Measurements from ENCODE around the gene ZNF335.
A peak's percentile ranks its signal among the peaks of the same experiment; 100 is the strongest.

ZNF335 gene

DNA sequence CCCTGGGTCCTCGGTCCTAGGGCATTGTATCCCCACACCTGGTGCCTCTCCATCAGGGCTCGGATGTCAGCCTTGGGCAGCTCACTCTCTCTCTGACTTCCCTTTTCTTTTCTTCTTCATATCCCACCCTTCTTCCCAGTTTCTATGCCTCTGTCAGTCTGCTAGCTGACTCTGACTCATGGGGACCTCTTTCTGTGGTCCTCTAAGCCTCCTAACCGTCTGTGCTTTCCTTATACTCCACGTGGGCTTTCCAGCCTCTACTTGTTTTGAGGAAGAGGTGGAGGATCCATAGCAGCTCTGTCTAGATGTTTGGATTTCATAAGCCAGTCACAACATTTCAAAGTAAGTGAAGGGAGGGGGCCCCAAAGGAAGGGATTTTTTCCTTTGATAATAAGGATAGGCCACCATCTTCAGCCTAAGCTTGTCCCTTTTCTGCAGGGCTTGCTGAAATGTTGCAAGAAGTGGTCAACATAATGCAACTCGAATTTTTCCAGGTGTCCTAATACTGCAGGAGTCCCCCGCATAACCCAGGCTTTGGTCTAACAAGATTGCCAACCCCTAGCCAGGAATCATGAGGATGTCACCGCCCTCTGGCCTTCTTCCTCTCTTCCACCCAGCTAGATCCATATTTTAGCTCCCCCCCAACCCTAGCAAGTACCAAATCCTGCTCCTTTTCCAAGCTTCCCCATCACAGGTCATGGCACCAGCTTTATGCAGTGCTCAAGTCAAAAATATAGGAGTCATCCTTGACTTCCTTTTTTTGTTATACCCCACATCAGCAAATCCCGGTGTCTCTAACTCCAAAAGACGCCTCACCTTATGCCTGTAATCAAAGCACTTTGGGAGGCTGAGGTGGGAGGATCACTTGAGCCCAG is 51.3 kb downstream of the ZNF335 start:
- TF ChIP-seq POLR2AphosphoS5 (IDR thresholded peaks at IDR 0.05; ENCODE audit: low read depth, low read length) (no peak), TAF1 (IDR thresholded peaks at IDR 0.05; ENCODE audit: borderline replicate concordance, low read depth, low read length) (no peak), POLR2A (IDR thresholded peaks at IDR 0.05; ENCODE audit: low read depth, low read length) (no peak)
- DNase-seq (ENCODE audit: insufficient read length) (no peak), FAIRE-seq (no peak)

DNA sequence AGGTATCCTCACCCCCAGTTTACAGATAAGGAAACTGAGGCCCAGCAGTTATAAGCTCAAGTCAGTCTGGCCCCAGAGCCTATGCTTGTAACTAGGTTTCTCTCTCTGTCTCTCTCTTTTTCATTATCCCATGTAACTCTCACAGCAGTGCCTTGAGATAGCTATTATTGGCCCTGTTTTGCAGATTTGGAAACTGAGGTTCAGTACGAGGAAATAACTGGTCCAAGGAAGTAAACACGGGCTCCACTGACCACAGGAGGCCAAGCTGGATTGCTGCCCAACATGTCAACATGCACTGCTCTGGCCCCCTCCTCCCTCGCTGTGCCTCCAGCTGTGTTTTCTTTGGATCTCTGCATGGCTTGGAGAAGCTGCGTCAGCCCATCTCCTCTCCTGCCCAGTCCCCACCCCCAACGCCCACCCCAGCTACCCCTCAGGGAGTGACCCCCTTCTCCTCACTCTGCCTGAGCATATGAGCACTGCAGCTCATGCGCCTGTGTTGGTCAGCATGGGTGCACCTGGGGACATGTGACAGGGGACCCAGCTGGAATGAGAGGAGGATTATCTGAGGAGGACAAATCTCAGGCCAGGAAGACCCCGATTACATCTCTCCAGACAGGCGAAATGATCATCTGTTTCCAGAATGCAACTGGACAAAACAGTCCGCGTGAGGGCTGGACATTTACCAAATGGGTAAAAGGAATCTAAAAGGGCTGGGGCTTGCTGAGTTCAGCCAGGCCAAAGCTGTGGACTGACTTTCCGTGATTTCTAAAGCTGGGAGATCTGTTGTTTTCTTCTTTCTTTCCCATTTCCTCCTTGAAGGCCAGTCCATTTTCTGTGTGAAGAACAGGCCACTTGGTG is 52.2 kb downstream of the ZNF335 start:
- no peak for DNase-seq (ENCODE audit: insufficient read length)
- TF ChIP-seq POLR2A (IDR thresholded peaks at IDR 0.05; ENCODE audit: low read depth, low read length) (no peak), POLR2AphosphoS5 (IDR thresholded peaks at IDR 0.05; ENCODE audit: low read depth, low read length) (no peak), TAF1 (IDR thresholded peaks at IDR 0.05; ENCODE audit: borderline replicate concordance, low read depth, low read length) (no peak)
- FAIRE-seq, result no peak

DNA sequence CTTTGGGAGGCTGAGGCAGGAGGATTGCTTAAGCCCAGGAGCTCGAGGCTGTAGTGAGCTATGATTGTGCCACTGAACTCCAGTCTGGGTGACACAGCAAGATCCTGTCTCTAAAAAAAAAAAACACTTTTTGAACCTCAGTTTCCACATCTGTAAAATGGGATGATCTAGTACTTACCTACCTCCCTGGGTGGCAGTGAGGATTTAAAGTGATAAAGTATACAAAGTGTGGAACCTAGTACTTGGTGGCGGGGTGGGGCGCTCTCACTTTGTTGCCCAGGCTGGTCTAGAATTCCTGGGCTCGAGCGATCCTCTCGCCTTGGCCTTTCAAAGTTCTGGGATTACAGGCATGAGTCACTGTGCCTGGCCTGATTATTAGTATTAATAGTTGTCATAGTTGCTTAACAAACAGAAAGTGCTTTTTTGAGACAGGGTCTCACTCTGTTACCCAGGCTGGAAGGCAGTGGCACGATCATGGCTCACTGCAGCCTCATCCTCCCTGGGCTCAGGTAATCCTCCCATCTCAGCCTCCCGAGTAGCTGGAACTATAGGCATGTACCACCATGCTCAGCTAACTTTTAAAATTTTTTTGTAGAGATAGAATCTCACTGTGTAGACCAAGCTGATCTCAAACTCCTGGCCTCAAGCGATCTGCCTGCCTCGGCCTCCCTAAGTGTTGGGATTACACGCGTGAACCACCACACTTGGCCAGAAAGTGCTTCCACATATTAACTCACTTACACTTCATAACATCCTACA is 53.0 kb downstream of the ZNF335 start:
- FAIRE-seq (no peak), DNase-seq (ENCODE audit: insufficient read length) (no peak)
- TF ChIP-seq POLR2AphosphoS5 (IDR thresholded peaks at IDR 0.05; ENCODE audit: low read depth, low read length), result no peak
- no peak for TF ChIP-seq POLR2A (IDR thresholded peaks at IDR 0.05; ENCODE audit: low read depth, low read length)
- TF ChIP-seq TAF1 (IDR thresholded peaks at IDR 0.05; ENCODE audit: borderline replicate concordance, low read depth, low read length), result no peak

DNA sequence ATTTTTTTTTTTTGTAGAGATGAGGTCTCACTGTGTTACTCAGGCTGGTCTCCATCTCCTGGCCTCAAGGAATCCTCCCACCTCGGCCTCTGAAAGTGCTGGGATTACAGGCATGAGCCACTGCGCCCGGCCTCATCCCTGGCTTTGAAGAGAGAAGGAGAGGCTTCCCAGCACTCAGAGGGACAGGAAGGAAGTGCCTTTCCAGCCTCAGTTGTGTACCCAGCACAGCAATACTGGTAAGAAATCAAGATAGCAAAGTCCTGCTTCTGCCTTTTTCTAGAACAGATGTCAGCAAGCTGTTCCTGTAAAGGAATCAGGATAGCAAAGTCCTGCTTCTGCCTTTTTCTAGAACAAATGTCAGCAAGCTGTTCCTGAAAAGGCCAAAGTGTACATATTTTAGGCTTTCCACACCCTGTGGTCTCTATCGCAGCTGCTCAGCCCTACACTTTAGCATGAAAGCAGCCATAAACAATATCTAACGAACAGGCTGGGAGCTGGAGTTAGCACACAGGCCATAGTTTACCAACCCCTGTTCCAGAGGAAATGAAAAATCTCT is 53.7 kb downstream of the ZNF335 start:
- TF ChIP-seq POLR2AphosphoS5 (IDR thresholded peaks at IDR 0.05; ENCODE audit: low read depth, low read length) (no peak), POLR2A (IDR thresholded peaks at IDR 0.05; ENCODE audit: low read depth, low read length) (no peak), TAF1 (IDR thresholded peaks at IDR 0.05; ENCODE audit: borderline replicate concordance, low read depth, low read length) (no peak)
- no peak for FAIRE-seq

GRCh38 chr20:45917790-45918141 is 54.2 kb downstream of the ZNF335 start:
- FAIRE-seq (no peak), DNase-seq (ENCODE audit: insufficient read length) (no peak)
- no peak for TF ChIP-seq TAF1 (IDR thresholded peaks at IDR 0.05; ENCODE audit: borderline replicate concordance, low read depth, low read length)
- TF ChIP-seq POLR2AphosphoS5 (IDR thresholded peaks at IDR 0.05; ENCODE audit: low read depth, low read length), result no peak
- TF ChIP-seq POLR2A (IDR thresholded peaks at IDR 0.05; ENCODE audit: low read depth, low read length), result no peak

More for the DNA sequence above, 53.7 kb downstream of the ZNF335 start:
- DNase-seq (ENCODE audit: insufficient read length), result no peak

GRCh38 chr20:45913116-45913515 is 58.9 kb downstream of the ZNF335 start:
- no peak for DNase-seq (ENCODE audit: insufficient read length)
- TF ChIP-seq TAF1 (IDR thresholded peaks at IDR 0.05; ENCODE audit: borderline replicate concordance, low read depth, low read length) (no peak), POLR2A (IDR thresholded peaks at IDR 0.05; ENCODE audit: low read depth, low read length) (no peak), POLR2AphosphoS5 (IDR thresholded peaks at IDR 0.05; ENCODE audit: low read depth, low read length) (no peak)
- no peak for FAIRE-seq

DNA sequence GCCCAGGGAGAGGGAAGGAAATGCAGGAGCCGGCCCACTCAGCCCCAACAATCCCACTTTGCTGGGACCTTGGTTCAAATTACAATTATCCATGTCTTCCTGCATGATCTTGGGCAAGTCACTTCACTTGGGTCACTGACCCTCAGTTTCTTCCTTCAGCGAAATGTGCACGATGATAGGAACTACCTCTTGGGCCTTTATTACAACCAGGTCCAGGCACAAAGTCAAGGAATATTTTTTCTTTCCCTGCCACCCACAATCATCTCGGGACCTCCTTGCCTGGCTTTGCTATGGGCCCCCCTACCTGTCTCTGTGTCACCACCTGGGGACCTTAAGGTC is 59.7 kb downstream of the ZNF335 start:
- TF ChIP-seq POLR2A (IDR thresholded peaks at IDR 0.05; ENCODE audit: low read depth, low read length) (no peak), TAF1 (IDR thresholded peaks at IDR 0.05; ENCODE audit: borderline replicate concordance, low read depth, low read length) (no peak), POLR2AphosphoS5 (IDR thresholded peaks at IDR 0.05; ENCODE audit: low read depth, low read length) (no peak)
- FAIRE-seq (no peak), DNase-seq (ENCODE audit: insufficient read length) (no peak)

DNA sequence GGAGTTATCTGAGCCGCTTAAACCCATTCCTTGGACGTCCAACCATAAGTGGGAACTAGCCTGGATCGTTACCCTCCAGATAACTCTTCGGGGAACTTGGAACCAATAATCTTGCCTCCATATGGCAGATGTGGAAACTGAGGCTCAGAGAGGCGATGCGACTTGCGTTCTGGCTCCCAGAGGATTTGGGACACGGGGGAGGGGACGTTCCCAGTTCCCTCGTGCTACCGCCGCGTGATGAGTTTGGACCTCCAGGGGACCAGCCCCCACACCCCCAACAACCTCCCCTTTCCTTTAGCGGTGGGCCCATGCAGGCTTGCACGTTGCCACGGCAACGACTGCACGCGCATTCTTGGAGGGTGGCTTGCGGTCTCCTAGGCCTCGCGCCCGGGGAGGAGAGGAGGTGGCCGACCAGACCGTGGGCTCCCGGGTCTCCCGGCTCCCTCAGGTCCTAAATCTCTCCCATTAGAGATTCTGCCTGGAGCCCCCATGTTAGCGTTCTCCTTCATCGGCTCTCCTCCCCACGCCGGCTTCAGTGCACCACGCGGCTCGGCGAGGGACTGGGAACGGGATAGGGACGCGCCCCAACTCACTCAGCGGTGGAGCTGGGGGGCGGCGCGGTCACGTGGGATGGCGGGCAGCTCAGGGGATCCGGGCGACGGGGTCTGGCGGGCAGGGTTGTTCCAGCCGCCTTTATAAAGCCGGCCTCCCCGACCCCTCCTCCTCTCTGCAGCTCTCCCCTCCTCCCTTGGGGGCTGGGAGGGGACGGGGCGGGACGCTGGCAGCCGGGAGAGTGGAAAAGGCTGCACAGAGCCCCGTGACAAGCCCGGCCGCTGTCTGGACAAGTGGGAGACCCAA is 60.3 kb downstream of the ZNF335 start, which contains the start of gene PLTP:
Gene PLTP (minus strand): TSS at position 670 of the 858 bp plus-strand sequence. CDS start 703 bp downstream, outside the sequence.
- TF ChIP-seq POLR2AphosphoS5 (IDR thresholded peaks at IDR 0.05; ENCODE audit: low read depth, low read length) (no peak), POLR2A (IDR thresholded peaks at IDR 0.05; ENCODE audit: low read depth, low read length) (no peak), TAF1 (IDR thresholded peaks at IDR 0.05; ENCODE audit: borderline replicate concordance, low read depth, low read length) (no peak)
- DNase-seq (ENCODE audit: insufficient read length) (no peak), FAIRE-seq (no peak)

DNA sequence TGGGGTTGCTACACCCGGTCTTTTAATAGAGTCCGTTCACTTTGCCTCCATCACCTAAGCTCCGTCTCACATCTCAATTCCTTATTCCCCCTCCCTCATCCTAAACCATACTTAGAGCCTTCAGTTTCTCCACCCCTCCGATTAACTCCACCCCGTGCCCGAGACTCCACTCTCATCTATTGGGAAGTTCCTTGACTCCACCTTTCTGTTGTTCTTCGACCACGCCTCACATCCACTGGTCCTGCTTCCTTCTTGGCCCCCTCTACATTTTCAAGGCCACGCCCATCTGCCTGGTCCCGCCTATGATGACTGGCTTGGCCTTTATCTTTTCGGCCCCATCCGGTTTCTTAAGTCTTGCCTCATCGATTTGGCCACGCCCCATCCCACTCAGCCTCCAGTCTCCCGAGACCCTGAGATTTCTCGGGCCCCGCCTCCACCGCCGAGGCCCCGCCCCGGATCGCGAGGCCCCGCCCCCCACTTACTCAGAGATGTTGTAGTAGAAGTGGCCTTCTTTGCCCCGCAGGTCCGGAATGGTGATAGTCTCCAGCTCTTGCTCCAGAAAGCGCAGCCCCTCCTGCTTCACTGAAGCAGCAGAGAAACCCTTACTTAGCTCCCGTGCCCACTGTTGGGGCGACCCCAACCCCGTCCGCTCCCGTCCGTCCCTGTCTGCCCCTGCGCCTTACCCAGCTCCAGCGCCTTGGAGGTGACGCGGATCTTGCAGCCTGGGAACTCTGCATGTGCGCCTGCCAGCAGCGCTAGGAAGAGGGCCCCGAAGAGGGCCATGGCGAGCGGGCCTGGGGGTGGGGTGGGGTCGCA is 61.1 kb downstream of the ZNF335 start:
- TF ChIP-seq POLR2AphosphoS5 (IDR thresholded peaks at IDR 0.05; ENCODE audit: low read depth, low read length), result peak; percentile 61
- peak; percentile 73; the same call in 1 of the 2 replicates for TF ChIP-seq TAF1 (IDR thresholded peaks at IDR 0.05; ENCODE audit: borderline replicate concordance, low read depth, low read length)
- TF ChIP-seq POLR2A (IDR thresholded peaks at IDR 0.05; ENCODE audit: low read depth, low read length), result peak; percentile 55; the same call in 1 of the 2 replicates
- peak; percentile 95 for DNase-seq (ENCODE audit: insufficient read length)
- FAIRE-seq, result peak; percentile 89
